PC-3 (cell line): ENCODE results near the gene TREML4. TPM values are rescaled to one million over a fixed set of nuclear protein-coding genes. Genes with fewer than 3 reads are reported as not detected.

Experiments used
- ATAC-seq: fragments of 200-7000 bp; cut with Tn5 transposase; 2 replicates; pipeline ENCODE4 v1.9.1; 2020; ENCODE audit warnings: mild to moderate bottlenecking, moderate library complexity
- BruUV-seq: library from RNA; stranded (reverse); fragments of 400-500 nt; replicated peaks from 2 replicates; lab custom pipeline; 2021; lab: Mats Ljungman, UMichigan
- CTCF ChIA-PET: fragments of 300-600 bp; sonication (Branson Sonifier 250); formaldehyde crosslinking; loops from one replicate; lab custom pipeline; 2022; ENCODE audit warnings: antibody characterized with exemption; lab: Charles Lee
- POLR2A ChIA-PET: fragments of 300-600 bp; sonication (Branson Sonifier 250); formaldehyde crosslinking; loops from one replicate; lab custom pipeline; 2022; ENCODE audit warnings: antibody characterized with exemption; ENCODE audit not compliant: unreplicated experiment; lab: Charles Lee
- DNase-seq: peaks from one replicate; pipeline ENCODE4 v3.0.0-alpha.2; 2015
- H2AFZ ChIP-seq: fragments of 300-600 bp; sonication (generic); 2 replicates; pipeline ENCODE4 v1.6.0; 2016; ENCODE audit warnings: antibody characterized with exemption, low read length
- H3F3A ChIP-seq: fragments of 300-600 bp; sonication (generic); one replicate; pipeline ENCODE4 v1.6.0; 2017; ENCODE audit warnings: antibody characterized with exemption, low read length, control low read depth, mild to moderate bottlenecking; ENCODE audit not compliant: unreplicated experiment
- H3K27ac ChIP-seq: fragments of 300-600 bp; sonication (generic); 2 replicates; pipeline ENCODE4 v1.5.1; 2016; ENCODE audit warnings: mild to moderate bottlenecking, low read length
- H3K27me3 ChIP-seq: fragments of 300-600 bp; sonication (generic); 2 replicates; pipeline ENCODE4 v1.6.1; 2016; ENCODE audit warnings: low read length, mixed read lengths
- H3K36me3 ChIP-seq: fragments of 300-600 bp; sonication (generic); 2 replicates; pipeline ENCODE4 v1.6.1; 2016; ENCODE audit warnings: low read depth, mixed run types, low read length, mixed read lengths
- H3K4me1 ChIP-seq: fragments of 300-600 bp; sonication (generic); 2 replicates; pipeline ENCODE4 v1.5.1; 2016; ENCODE audit warnings: low read length; ENCODE audit not compliant: insufficient read depth
- H3K4me2 ChIP-seq: fragments of 300-600 bp; sonication (generic); 2 replicates; pipeline ENCODE4 v1.6.0; 2016; ENCODE audit warnings: low read length
- H3K4me3 ChIP-seq: fragments of 300-600 bp; sonication (generic); 2 replicates; pipeline ENCODE4 v1.5.1; 2016; ENCODE audit warnings: mild to moderate bottlenecking, low read length, mixed read lengths
- H3K79me2 ChIP-seq: fragments of 300-600 bp; sonication (generic); 2 replicates; pipeline ENCODE4 v1.6.1; 2017; ENCODE audit warnings: low read length, mixed read lengths
- H3K9ac ChIP-seq: fragments of 300-600 bp; sonication (generic); 2 replicates; pipeline ENCODE4 v1.6.0; 2016; ENCODE audit warnings: mild to moderate bottlenecking, low read length
- H3K9me2 ChIP-seq: fragments of 300-600 bp; sonication (generic); replicated peaks from 2 replicates; pipeline ENCODE4 v1.6.1; 2016; ENCODE audit warnings: mixed run types, low read length, mixed read lengths
- H3K9me3 ChIP-seq: fragments of 300-600 bp; sonication (generic); 2 replicates; pipeline ENCODE4 v1.6.1; 2016; ENCODE audit warnings: low read length, mixed read lengths
- H4K20me1 ChIP-seq: fragments of 300-600 bp; sonication (generic); 2 replicates; pipeline ENCODE4 v1.6.1; 2016; ENCODE audit warnings: low read length, mixed read lengths
- EZH2 ChIP-seq: fragments of 300-600 bp; sonication (generic); IDR thresholded peaks from one replicate; pipeline ENCODE4 v1.6.1; 2017; ENCODE audit warnings: antibody characterized with exemption, mild to moderate bottlenecking, low read length; ENCODE audit not compliant: unreplicated experiment
- EZH2phosphoT487 ChIP-seq: fragments of 300-600 bp; sonication (generic); IDR thresholded peaks from 2 replicates; pipeline ENCODE4 v1.6.1; 2018; ENCODE audit warnings: mild to moderate bottlenecking, antibody characterized with exemption, low read length, borderline replicate concordance
- intact Hi-C: fragments of 100-400 bp; cut with micrococcal nuclease; formaldehyde crosslinking; loops from 2 replicates; pipeline ENCODE4 v1.9.0; 2023
- total RNA-seq: library from RNA; depleted of rRNA; stranded (reverse); fragments of >200 nt; gene quantifications from 2 replicates; pipeline ENCODE4 v1.2.3, GENCODE V29; 2014
- TF ChIP-seq, protein P1 (sequence below): fragments of 300-600 bp; sonication (generic); conservative IDR thresholded peaks from 2 replicates; pipeline ENCODE4 v1.5.1; 2017; ENCODE audit warnings: antibody characterized with exemption, low read depth, mild to moderate bottlenecking, low read length

The TREML4 gene
- total RNA-seq, 1 experiment from 2014 or later, result not detected

DNA sequence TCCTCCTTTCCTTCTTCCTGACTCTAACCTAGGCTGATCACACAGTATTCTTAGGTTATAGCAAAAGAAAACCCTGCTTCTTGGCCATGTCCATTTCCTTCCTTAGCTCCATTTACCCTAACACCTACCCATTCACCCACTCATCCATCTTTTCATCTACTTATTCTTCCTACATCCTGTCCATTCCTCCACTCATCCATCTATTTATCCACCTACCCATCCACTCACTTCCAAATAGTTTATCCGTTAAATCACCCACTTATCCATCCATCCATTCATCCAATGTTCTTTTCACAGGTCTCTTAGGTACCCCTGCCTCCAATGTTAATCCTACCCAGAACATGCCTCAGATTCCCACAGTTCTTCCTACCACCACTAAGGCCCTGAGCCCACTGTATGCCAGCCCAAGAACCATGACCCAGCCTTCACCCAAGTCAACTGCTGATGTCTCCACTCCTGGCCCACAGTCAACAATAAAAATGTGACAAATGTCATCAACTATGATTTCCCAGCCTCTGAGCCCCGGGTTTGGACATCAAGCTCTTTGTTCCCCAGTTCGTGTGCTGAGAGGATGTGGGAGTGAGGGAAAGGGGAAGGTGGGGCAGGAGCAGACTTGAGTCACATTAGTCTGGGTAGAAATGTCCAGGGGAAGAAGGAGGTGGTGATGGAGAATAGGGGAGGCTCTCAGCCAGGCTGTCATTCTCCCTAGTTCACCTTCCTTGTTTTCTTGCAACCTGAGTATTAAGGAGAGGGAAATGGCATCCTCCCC is 24.4 kb downstream of the TREML4 start:
- ATAC-seq, result no peak
- Histone ChIP-seq H3K9me3 (no peaks in the 10 kb centered on the region), H2AFZ (no peak overlapping the region), H3K27ac (no peak overlapping the region), H3K4me1 (peaks cover 12% of the 10 kb centered on the region), H4K20me1 (no peaks in the 10 kb centered on the region), H3K4me3 (no peak overlapping the region), H3K79me2 (no peaks in the 10 kb centered on the region), H3K36me3 (no peaks in the 10 kb centered on the region), H3K9me2 (no peaks in the 10 kb centered on the region), H3F3A (no peaks in the 10 kb centered on the region), H3K4me2 (no peak overlapping the region), H3K27me3 (peaks cover 18% of the 10 kb centered on the region), H3K9ac (no peak overlapping the region)
- TF ChIP-seq, protein P1, sequence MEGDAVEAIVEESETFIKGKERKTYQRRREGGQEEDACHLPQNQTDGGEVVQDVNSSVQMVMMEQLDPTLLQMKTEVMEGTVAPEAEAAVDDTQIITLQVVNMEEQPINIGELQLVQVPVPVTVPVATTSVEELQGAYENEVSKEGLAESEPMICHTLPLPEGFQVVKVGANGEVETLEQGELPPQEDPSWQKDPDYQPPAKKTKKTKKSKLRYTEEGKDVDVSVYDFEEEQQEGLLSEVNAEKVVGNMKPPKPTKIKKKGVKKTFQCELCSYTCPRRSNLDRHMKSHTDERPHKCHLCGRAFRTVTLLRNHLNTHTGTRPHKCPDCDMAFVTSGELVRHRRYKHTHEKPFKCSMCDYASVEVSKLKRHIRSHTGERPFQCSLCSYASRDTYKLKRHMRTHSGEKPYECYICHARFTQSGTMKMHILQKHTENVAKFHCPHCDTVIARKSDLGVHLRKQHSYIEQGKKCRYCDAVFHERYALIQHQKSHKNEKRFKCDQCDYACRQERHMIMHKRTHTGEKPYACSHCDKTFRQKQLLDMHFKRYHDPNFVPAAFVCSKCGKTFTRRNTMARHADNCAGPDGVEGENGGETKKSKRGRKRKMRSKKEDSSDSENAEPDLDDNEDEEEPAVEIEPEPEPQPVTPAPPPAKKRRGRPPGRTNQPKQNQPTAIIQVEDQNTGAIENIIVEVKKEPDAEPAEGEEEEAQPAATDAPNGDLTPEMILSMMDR, result no peak
- no peak for TF ChIP-seq EZH2
- no peak for TF ChIP-seq EZH2phosphoT487
- CTCF ChIA-PET, result no interaction called here
- BruUV-seq, result no TSS peak
- intact Hi-C loops, result no loop called here
- DNase-seq, result no peak
- POLR2A ChIA-PET, result no interaction called here

GRCh38 chr6:41255110-41255509 is 27.0 kb downstream of the TREML4 start:
- H3K27ac ChIP-seq, result no peak overlapping the region
- no peak overlapping the region for H3K9ac ChIP-seq
- ATAC-seq, result no peak
- H3K9me2 ChIP-seq, result no peaks in the 10 kb centered on the region
- no peaks in the 10 kb centered on the region for H3K36me3 ChIP-seq
- H3K27me3 ChIP-seq, result peaks cover 14% of the 10 kb centered on the region
- H3K9me3 ChIP-seq, result no peaks in the 10 kb centered on the region
- DNase-seq, result no peak
- TF ChIP-seq EZH2, result no peak
- TF ChIP-seq, protein P1, result no peak
- no peak for TF ChIP-seq EZH2phosphoT487
- POLR2A ChIA-PET, result no interaction called here
- H3F3A ChIP-seq, result no peaks in the 10 kb centered on the region
- BruUV-seq, result no TSS peak
- H3K4me1 ChIP-seq, result peaks cover 19% of the 10 kb centered on the region
- H2AFZ ChIP-seq, result no peak overlapping the region
- H3K79me2 ChIP-seq, result no peaks in the 10 kb centered on the region
- CTCF ChIA-PET, result no interaction called here
- intact Hi-C loops, result no loop called here
- H4K20me1 ChIP-seq, result no peaks in the 10 kb centered on the region
- H3K4me3 ChIP-seq, result no peak overlapping the region
- H3K4me2 ChIP-seq, result no peak overlapping the region

GRCh38 chr6:41255638-41256246 is 27.6 kb downstream of the TREML4 start:
- H3K27me3 ChIP-seq, result peaks cover 13% of the 10 kb centered on the region
- ATAC-seq, result no peak
- H3K9me3 ChIP-seq, result no peaks in the 10 kb centered on the region
- ChIA-PET POLR2A (no interaction called here), CTCF (no interaction called here)
- H3F3A ChIP-seq, result no peaks in the 10 kb centered on the region
- TF ChIP-seq EZH2 (no peak), EZH2phosphoT487 (no peak)
- TF ChIP-seq, protein P1, result no peak
- intact Hi-C loops, result no loop called here
- H3K27ac ChIP-seq, result no peak overlapping the region
- no TSS peak for BruUV-seq
- DNase-seq, result no peak
- no peaks in the 10 kb centered on the region for H3K9me2 ChIP-seq
- H3K4me1 ChIP-seq, result peaks cover 19% of the 10 kb centered on the region
- H3K79me2 ChIP-seq, result no peaks in the 10 kb centered on the region
- no peak overlapping the region for H3K4me2 ChIP-seq
- no peak overlapping the region for H3K9ac ChIP-seq
- no peaks in the 10 kb centered on the region for H3K36me3 ChIP-seq
- no peak overlapping the region for H2AFZ ChIP-seq
- no peaks in the 10 kb centered on the region for H4K20me1 ChIP-seq
- no peak overlapping the region for H3K4me3 ChIP-seq
